ENCODE measurements around the gene MEN1.

Gene MEN1

GRCh38 chr11:64765291-64765850 is 45.0 kb downstream of the MEN1 start:
- no peak for TF ChIP-seq TEAD4 (IDR thresholded peaks at IDR 0.05)
- TF ChIP-seq USF1 (IDR thresholded peaks at IDR 0.05), result no peak
- no peak for TF ChIP-seq ZBTB7A (IDR thresholded peaks at IDR 0.05; ENCODE audit: low read depth)
- no peak for TF ChIP-seq RAD21 (IDR thresholded peaks at IDR 0.05; ENCODE audit: low read depth)
- no peak for TF ChIP-seq EP300 (IDR thresholded peaks at IDR 0.05; ENCODE audit: borderline replicate concordance)
- TF ChIP-seq FOXM1 (IDR thresholded peaks at IDR 0.05; ENCODE audit: borderline replicate concordance, low read depth), result no peak
- TF ChIP-seq MAX (IDR thresholded peaks at IDR 0.05), result no peak
- TF ChIP-seq TCF12 (IDR thresholded peaks at IDR 0.05; ENCODE audit: low read depth), result no peak
- TF ChIP-seq YY1 (IDR thresholded peaks at IDR 0.05; ENCODE audit: low read depth), result no peak
- TF ChIP-seq CEBPB (IDR thresholded peaks at IDR 0.05), result no peak
- TF ChIP-seq TAF1 (IDR thresholded peaks at IDR 0.05; ENCODE audit: low read depth), result no peak
- no peak for TF ChIP-seq NFIC (IDR thresholded peaks at IDR 0.05)
- no peak for TF ChIP-seq CREB1 (IDR thresholded peaks at IDR 0.05; ENCODE audit: low read depth)
- TF ChIP-seq EGR1 (IDR thresholded peaks at IDR 0.05), result no peak
- no peak for TF ChIP-seq REST (IDR thresholded peaks at IDR 0.05; ENCODE audit: low read depth)

GRCh38 chr11:64764753-64765152 is 45.6 kb downstream of the MEN1 start:
- TF ChIP-seq TEAD4 (IDR thresholded peaks at IDR 0.05) (no peak), CREB1 (IDR thresholded peaks at IDR 0.05; ENCODE audit: low read depth) (no peak), REST (IDR thresholded peaks at IDR 0.05; ENCODE audit: low read depth) (no peak), RAD21 (IDR thresholded peaks at IDR 0.05; ENCODE audit: low read depth) (no peak), TCF12 (IDR thresholded peaks at IDR 0.05; ENCODE audit: low read depth) (no peak), NFIC (IDR thresholded peaks at IDR 0.05) (no peak), TAF1 (IDR thresholded peaks at IDR 0.05; ENCODE audit: low read depth) (no peak), EP300 (IDR thresholded peaks at IDR 0.05; ENCODE audit: borderline replicate concordance) (no peak), USF1 (IDR thresholded peaks at IDR 0.05) (no peak)

GRCh38 chr11:64764040-64764611 is 46.2 kb downstream of the MEN1 start:
- TF ChIP-seq EGR1 (IDR thresholded peaks at IDR 0.05), result no peak
- TF ChIP-seq ZBTB7A (IDR thresholded peaks at IDR 0.05; ENCODE audit: low read depth), result no peak
- TF ChIP-seq FOXM1 (IDR thresholded peaks at IDR 0.05; ENCODE audit: borderline replicate concordance, low read depth), result no peak
- no peak for TF ChIP-seq REST (IDR thresholded peaks at IDR 0.05; ENCODE audit: low read depth)
- TF ChIP-seq TEAD4 (IDR thresholded peaks at IDR 0.05), result no peak
- TF ChIP-seq USF1 (IDR thresholded peaks at IDR 0.05), result no peak
- no peak for TF ChIP-seq CREB1 (IDR thresholded peaks at IDR 0.05; ENCODE audit: low read depth)
- no peak for TF ChIP-seq NFIC (IDR thresholded peaks at IDR 0.05)
- no peak for TF ChIP-seq MAX (IDR thresholded peaks at IDR 0.05)
- TF ChIP-seq YY1 (IDR thresholded peaks at IDR 0.05; ENCODE audit: low read depth), result no peak
- TF ChIP-seq RAD21 (IDR thresholded peaks at IDR 0.05; ENCODE audit: low read depth), result no peak

GRCh38 chr11:64763526-64764039 is 46.8 kb downstream of the MEN1 start:
- TF ChIP-seq REST (IDR thresholded peaks at IDR 0.05; ENCODE audit: low read depth) (no peak), RAD21 (IDR thresholded peaks at IDR 0.05; ENCODE audit: low read depth) (no peak), NFIC (IDR thresholded peaks at IDR 0.05) (no peak), USF1 (IDR thresholded peaks at IDR 0.05) (no peak), YY1 (IDR thresholded peaks at IDR 0.05; ENCODE audit: low read depth) (no peak), FOXM1 (IDR thresholded peaks at IDR 0.05; ENCODE audit: borderline replicate concordance, low read depth) (no peak), TEAD4 (IDR thresholded peaks at IDR 0.05) (no peak), EP300 (IDR thresholded peaks at IDR 0.05; ENCODE audit: borderline replicate concordance) (no peak), MAX (IDR thresholded peaks at IDR 0.05) (no peak), EGR1 (IDR thresholded peaks at IDR 0.05) (no peak)

All from Ishikawa (cell line).